K562 (cell line): ENCODE measurements around the gene CCDC167. TPM values are rescaled to one million over a fixed set of nuclear protein-coding genes. Genes with fewer than 3 reads are reported as not detected.

ENCODE experiments used
- ATAC-seq: fragments of 200-7000 bp; cut with Tn5 transposase; 3 replicates; pipeline ENCODE4 v1.9.1; 2020; ENCODE audit warnings: moderate library complexity
- BruUV-seq: library from RNA; stranded (reverse); fragments of 400-500 nt; replicated peaks from 2 replicates; lab custom pipeline; 2021; lab: Mats Ljungman, UMichigan
- CTCF ChIA-PET: fragments of 300-600 bp; formaldehyde crosslinking; extraction: SDS; loops from one replicate; lab custom pipeline; 2021; ENCODE audit warnings: low intra/inter-chr PET ratio; lab: Yijun Ruan, JAX
- POLR2A ChIA-PET: fragments of 300-600, 350-650 bp; sonication (Branson Sonifier 250); formaldehyde crosslinking; extraction: SDS; loops from one replicate; lab custom pipeline; 2021; ENCODE audit warnings: antibody characterized with exemption, inconsistent platforms; lab: Yijun Ruan, JAX
- DNase-seq, 4 experiments: peaks; one replicate each; pipeline versions ENCODE4 v3.0.0 to v3.0.0-alpha.2; 2011 to 2018; ENCODE audit warnings: low spot score in 3 of 4, mixed read lengths in 3 of 4; ENCODE audit errors: extremely low read depth in 1 of 4
- FAIRE-seq: peaks from 2 replicates; lab custom pipeline; 2011; peaks lifted over from hg19 to GRCh38; lab: Jason Lieb, UNC
- H2AFZ ChIP-seq: 2 replicates; pipeline ENCODE4 v1.6.0; 2011; ENCODE audit warnings: low read depth, low read length, control low read depth, inconsistent platforms
- H3K27ac ChIP-seq: fragments of 200-600 bp; 3 replicates; pipeline ENCODE4 v1.8.0; 2011; ENCODE audit warnings: low read depth, mild to moderate bottlenecking, control low read depth, inconsistent platforms, low read length, moderate library complexity, mixed read lengths; ENCODE audit errors: extremely low read depth
- H3K27me3 ChIP-seq, 2 experiments: fragments of 300-600 bp in 1 of 2; 2 replicates in 1 of 2; 3 replicates in 1 of 2; pipeline versions ENCODE4 v1.6.0 to v1.8.0; 2011; ENCODE audit warnings: inconsistent platforms in 2 of 2, low read length in 2 of 2, mild to moderate bottlenecking in 1 of 2, mixed read lengths in 1 of 2, moderate library complexity in 1 of 2; ENCODE audit not compliant: control insufficient read depth in 2 of 2, insufficient read depth in 2 of 2
- H3K36me3 ChIP-seq: fragments of 300-600 bp; 3 replicates; pipeline ENCODE4 v1.8.0; 2011; ENCODE audit warnings: mild to moderate bottlenecking, low read length, inconsistent platforms; ENCODE audit not compliant: control insufficient read depth, insufficient read depth
- H3K4me1 ChIP-seq, 2 experiments: fragments of 200-600 bp in 1 of 2; replicated peaks in 1 of 2; 2 replicates in 1 of 2; 3 replicates in 1 of 2; pipeline versions ENCODE4 v1.5.1 to v1.8.0; 2011; ENCODE audit warnings: inconsistent platforms in 2 of 2, low read length in 2 of 2, mild to moderate bottlenecking in 1 of 2, mixed read lengths in 1 of 2, moderate library complexity in 1 of 2; ENCODE audit not compliant: control insufficient read depth in 2 of 2, insufficient read depth in 2 of 2
- H3K4me2 ChIP-seq: 2 replicates; pipeline ENCODE4 v1.6.1; 2011; ENCODE audit warnings: low read length, control low read depth, inconsistent platforms, mixed read lengths; ENCODE audit not compliant: insufficient read depth
- H3K4me3 ChIP-seq: fragments of 200-600 bp; sonication (generic), shearing (Covaris generic); 2 replicates; pipeline ENCODE4 v1.5.1; 2016; ENCODE audit warnings: control low read depth, inconsistent platforms
- H3K79me2 ChIP-seq: fragments of 200-600 bp; 3 replicates; pipeline ENCODE4 v1.8.0; 2011; ENCODE audit warnings: low read length, inconsistent platforms; ENCODE audit not compliant: control insufficient read depth, insufficient read depth
- H3K9ac ChIP-seq, 2 experiments: 2 replicates each; pipeline versions ENCODE4 v1.6.0 to v1.6.1; 2011; ENCODE audit warnings: low read depth in 2 of 2, low read length in 2 of 2, control low read depth in 1 of 2, inconsistent platforms in 1 of 2, mild to moderate bottlenecking in 1 of 2, mixed read lengths in 1 of 2; ENCODE audit not compliant: insufficient read depth in 1 of 2
- H3K9me1 ChIP-seq: one replicate; pipeline ENCODE4 v1.6.0; 2011; ENCODE audit warnings: inconsistent platforms, mild to moderate bottlenecking, low read length, moderate library complexity; ENCODE audit not compliant: control insufficient read depth, insufficient read depth
- H3K9me3 ChIP-seq: replicated peaks from 2 replicates; pipeline ENCODE4 v1.5.1; 2011; ENCODE audit warnings: low read depth, low read length, inconsistent platforms; ENCODE audit not compliant: control insufficient read depth, insufficient read depth
- H4K20me1 ChIP-seq: replicated peaks from 2 replicates; pipeline ENCODE4 v1.6.1; 2011; ENCODE audit warnings: low read length, inconsistent platforms, mixed read lengths; ENCODE audit not compliant: control insufficient read depth, insufficient read depth
- ILF3 ChIP-seq: fragments of 450-650 bp; IDR thresholded peaks from 2 replicates; pipeline ENCODE4 v1.6.1; 2018; ENCODE audit warnings: antibody characterized with exemption, mild to moderate bottlenecking, moderate library complexity, borderline replicate concordance
- PRDM10 ChIP-seq: fragments of 450-650 bp; IDR thresholded peaks from 2 replicates; pipeline ENCODE4 v1.6.1; 2018; ENCODE audit not compliant: partially characterized antibody
- RFX1 ChIP-seq: fragments of 450-650 bp; IDR thresholded peaks from 2 replicates; pipeline ENCODE4 v1.6.1; 2016; ENCODE audit warnings: mild to moderate bottlenecking, moderate library complexity
- U2AF2 ChIP-seq: fragments of 200-400 bp; formaldehyde crosslinking; optimal IDR thresholded peaks from 2 replicates; pipeline ENCODE3; 2017; ENCODE audit warnings: low read depth, mild to moderate bottlenecking, low read length
- ZBTB7A ChIP-seq: IDR thresholded peaks from 2 replicates; pipeline ENCODE4 v1.6.1; 2011; ENCODE audit warnings: low read depth, mild to moderate bottlenecking, low read length, moderate library complexity, borderline replicate concordance; ENCODE audit not compliant: control insufficient read depth
- ZNF41 ChIP-seq: fragments of 250-450 bp; sonication (Bioruptor Pico); conservative IDR thresholded peaks from 2 replicates; pipeline ENCODE4 v1.4.0; 2020; ENCODE audit warnings: mild to moderate bottlenecking
- WGBS: fragments of 100-300 bp; shearing (Covaris generic); methylation state at CpG from one replicate; pipeline ENCODE4 v1.1.6; 2016; ENCODE audit warnings: low coverage, mixed read lengths; ENCODE audit not compliant: insufficient coverage; ENCODE audit errors: missing lambda C conversion rate; 5-methylcytosine and 5-hydroxymethylcytosine counted together
- in situ Hi-C: fragments of 300-500 bp; cut with MboI; formaldehyde crosslinking; loops from 4 replicates; pipeline ENCODE4 v1.15.0; 2018; ENCODE audit warnings: inconsistent platforms, mixed read lengths
- intact Hi-C: fragments of 100-400 bp; cut with micrococcal nuclease; formaldehyde crosslinking; loops from 2 replicates; pipeline ENCODE4 v1.14.2; 2022
- polyA plus RNA-seq, 8 experiments: library from polyadenylated mRNA; depleted of rRNA in 4 of 8; stranded (reverse) in 5 of 8; unstranded in 3 of 8; fragments of >200 nt; fragmentation: Nextera tagmentation in 2 of 8; fragmentation: Illumina TruSeq in 1 of 8; extraction: Ambion mirVana in 2 of 8; extraction: Trizol in 1 of 8; gene quantifications; 2 replicates each; pipeline versions ENCODE4 v1.2.1 to v1.2.3, GENCODE V29; 2011 to 2014; ENCODE audit warnings: inconsistent platforms in 1 of 8, missing spikeins in 1 of 8
- total RNA-seq, 7 experiments: library from RNA; depleted of rRNA in 6 of 7; stranded (reverse); fragments of >200 nt in 6 of 7; fragmentation: Illumina TruSeq in 2 of 7; extraction: Trizol in 2 of 7; gene quantifications; 2 replicates each; pipeline versions ENCODE4 v1.2.1 to v1.2.3, GENCODE V29; 2011 to 2021; ENCODE audit warnings: low replicate concordance in 1 of 7

Gene CCDC167
- total and polyA plus RNA-seq, 9 of the 15 experiments (the other 6 are each of a cell fraction or from before 2014, with no cell fraction given) = 26.0 to 114 (median 45.2) TPM

GRCh38 chr6:37491830-37492208 is 7.9 kb downstream of the CCDC167 start:
- FAIRE-seq = peak; percentile 26
- H3K27me3 ChIP-seq = no peaks in the 10 kb centered on the region
- no peak overlapping the region for H3K27ac ChIP-seq
- no peak for TF ChIP-seq ZNF41
- no peak for TF ChIP-seq ILF3
- TF ChIP-seq U2AF2 = no peak
- TF ChIP-seq RFX1 = no peak
- TF ChIP-seq ZBTB7A = no peak
- no peak for TF ChIP-seq PRDM10
- no peaks in the 10 kb centered on the region; the same call in 2 of the 3 replicates for H3K36me3 ChIP-seq
- intact Hi-C loops = no loop called here
- H2AFZ ChIP-seq = no peak overlapping the region
- H4K20me1 ChIP-seq = peaks cover 12% of the 10 kb centered on the region; the same call in 1 of the 2 replicates
- no peak overlapping the region for H3K4me3 ChIP-seq
- H3K4me2 ChIP-seq = no peak overlapping the region
- H3K79me2 ChIP-seq = no peaks in the 10 kb centered on the region
- in situ Hi-C loops = no loop called here
- ChIA-PET POLR2A (interaction anchor here (1.0 to 2.4 kb wide), 7 partner anchors 9 to 75 kb away, joined by 3 to 7 read pairs (median 3); no protein-coding TSS in a partner anchor), CTCF (interaction anchor here (0.7 kb wide), 1 partner anchor 15 kb away, joined by 3 read pairs; no protein-coding TSS in a partner anchor)
- H3K4me1 ChIP-seq = peaks cover 5 to 19% of the 10 kb centered on the region in 2 experiments; a peak in 4 of 5 replicates
- 15% methylated on average over 5 of the region's 5 CpGs for WGBS
- H3K9me3 ChIP-seq = no peaks in the 10 kb centered on the region
- BruUV-seq = no TSS peak
- no peaks in the 10 kb centered on the region for H3K9me1 ChIP-seq
- ATAC-seq = no peak
- no peak for DNase-seq
- H3K9ac ChIP-seq = peak overlapping the region in 1 of 2 experiments; percentile 57; a peak in 1 of 4 replicates
